Kidney capillary endothelial cell (primary cell): ENCODE measurements around the gene RECQL.
"Not testable (repeated sequence)": the region's sequence is repeated elsewhere in the genome, so short reads cannot be mapped to it uniquely, and the experiment has no call there.

Experiments
- DNase-seq: peaks from one replicate; pipeline ENCODE4 v3.0.0-alpha.2; 2018; ENCODE audit warnings: low spot score

RECQL gene

DNA sequence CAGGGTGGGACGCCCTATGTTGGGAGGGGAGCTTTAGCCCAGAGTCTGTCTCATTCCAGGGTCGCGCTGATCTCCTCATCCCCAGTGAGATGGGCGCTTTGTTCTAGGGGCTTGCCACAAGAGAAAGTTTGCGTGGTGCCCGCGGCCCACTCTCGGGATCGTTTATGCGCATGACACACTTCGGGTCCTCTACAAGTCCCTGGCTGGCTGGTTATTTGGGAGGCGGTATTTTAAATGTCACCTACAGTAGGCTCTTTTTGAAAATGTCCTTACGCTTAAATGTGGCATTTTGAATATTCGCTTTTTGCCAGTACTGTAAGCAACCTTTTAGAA, 695 bp upstream of the RECQL start:
- DNase-seq: peak; percentile 23

DNA sequence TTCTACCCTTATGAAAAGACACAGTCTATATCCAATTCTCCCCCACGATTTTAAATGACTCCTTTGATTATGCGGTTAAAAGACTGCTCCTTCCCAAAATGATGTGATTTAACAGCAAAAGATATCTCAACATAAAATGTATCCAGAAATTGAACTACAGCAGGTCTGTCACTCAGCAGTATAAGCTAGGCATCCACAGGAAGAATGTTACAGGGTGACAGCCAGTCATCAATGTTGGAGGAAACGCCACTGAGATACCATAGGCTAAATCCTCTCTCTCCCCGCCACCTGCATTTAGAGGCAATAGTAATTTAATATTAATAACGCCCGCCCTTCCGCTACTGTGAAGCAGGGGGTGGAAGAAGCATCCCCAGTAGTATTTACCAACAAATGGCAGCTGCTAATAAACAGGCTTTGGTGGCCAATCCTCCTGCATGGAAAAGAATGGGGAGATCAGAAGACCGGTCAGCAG, 613 bp downstream of the RECQL start:
- no peak for DNase-seq

DNA sequence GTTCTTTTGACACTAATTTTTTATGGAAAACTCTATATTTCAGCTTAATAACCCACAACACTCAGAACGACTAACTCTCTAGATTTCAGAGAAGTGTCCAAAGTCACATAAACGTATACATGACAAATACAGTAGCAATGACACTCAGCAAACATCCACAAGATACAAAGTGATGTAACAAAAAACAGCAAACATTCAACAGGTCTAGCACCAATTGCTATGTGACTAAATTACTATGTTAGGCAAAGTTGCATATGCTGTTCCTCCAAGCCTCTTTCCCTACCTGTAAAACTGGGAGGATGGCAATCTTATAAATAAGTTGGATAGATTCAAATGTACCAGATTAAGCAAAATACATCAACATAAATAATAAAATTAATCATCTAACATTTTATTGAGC, 1.7 kb downstream of the RECQL start:
- DNase-seq: no peak

DNA sequence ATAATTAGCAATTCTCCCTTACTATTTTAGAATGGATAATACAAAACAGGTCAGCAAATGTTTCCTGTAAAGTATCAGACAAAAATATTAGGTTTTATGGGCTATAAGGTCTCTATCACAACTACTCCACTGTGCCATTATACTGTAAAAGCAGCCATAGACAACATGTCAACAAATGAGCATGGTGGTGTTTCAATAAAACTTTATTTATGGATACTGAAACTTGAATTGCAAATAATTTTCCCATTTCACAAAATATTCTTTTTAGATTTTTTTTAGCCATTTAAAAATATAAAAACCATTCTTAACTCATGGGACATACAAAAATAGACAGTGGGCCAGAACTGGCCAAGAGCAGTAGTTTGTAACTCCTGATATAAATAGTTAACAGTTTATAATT, 15.4 kb downstream of the RECQL start:
- DNase-seq: no peak

DNA sequence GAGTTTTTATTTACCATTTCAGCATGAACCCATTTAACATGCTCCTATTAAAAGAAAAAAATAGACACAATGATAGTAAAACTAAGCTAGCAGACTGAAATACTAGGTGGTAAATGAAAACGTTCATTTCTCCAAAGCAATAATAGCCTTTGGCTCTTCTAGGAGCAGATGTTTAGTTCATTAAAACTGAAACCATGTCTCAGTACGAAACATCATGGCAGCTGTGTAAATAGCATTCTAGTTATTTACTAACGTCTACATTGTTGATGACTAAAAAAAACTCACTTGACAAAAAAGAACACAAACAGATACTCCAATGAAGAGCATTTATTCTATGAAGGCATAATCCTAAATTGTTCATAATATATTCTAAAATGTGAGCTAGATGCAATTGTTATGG, 17.9 kb downstream of the RECQL start:
- no peak for DNase-seq

DNA sequence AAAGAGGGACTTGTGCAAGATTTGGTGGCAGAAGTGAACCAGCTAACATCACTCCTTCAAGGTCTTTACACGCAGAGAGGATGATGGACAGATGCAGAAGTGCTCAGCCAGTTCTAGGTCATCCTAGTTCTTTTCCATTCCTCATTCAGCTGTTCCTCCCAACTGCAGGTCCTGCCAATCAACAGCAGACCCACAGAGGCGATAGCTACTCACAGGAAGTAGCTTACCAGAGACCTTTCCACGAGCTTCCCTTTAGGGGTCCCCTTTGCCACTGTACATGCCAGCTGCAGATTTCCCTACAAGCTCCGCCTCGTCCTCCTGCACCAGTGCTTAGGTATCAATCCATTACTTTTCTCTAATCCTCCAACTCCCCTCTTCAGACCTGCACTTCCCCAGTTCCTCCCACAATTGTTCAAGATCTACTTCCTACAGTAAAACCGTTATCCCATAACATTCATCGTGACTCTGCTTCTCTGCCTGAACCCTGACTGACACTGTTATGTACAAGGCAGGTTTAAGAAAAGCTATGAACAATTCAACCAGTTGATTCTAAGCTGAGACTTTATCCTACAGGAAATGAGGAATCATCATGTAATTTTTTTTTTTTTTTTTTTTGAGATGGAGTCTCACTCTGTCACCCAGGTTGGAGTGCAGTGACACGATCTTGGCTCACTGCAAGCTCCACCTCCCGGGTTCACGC, 22.5 kb downstream of the RECQL start:
- peak; percentile 13 for DNase-seq

DNA sequence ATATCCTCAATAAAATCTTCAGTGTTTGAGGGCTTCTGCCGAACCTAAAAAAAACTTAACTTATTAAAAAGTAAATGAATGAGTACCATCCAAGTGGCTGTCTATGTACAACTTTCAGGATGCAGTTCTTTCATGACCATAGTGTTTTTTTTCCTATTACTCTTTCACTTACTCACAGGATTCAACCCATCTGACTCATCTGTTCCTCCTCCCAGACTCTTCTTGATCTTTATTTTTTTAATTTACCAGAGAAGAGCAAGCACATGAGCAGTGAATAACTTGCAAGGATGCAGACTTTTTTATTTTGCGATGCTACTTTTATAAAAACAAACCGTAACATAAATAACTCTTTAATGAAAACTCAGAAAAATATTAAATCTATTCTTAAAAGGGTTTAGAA, 24.5 kb downstream of the RECQL start:
- DNase-seq: no peak

DNA sequence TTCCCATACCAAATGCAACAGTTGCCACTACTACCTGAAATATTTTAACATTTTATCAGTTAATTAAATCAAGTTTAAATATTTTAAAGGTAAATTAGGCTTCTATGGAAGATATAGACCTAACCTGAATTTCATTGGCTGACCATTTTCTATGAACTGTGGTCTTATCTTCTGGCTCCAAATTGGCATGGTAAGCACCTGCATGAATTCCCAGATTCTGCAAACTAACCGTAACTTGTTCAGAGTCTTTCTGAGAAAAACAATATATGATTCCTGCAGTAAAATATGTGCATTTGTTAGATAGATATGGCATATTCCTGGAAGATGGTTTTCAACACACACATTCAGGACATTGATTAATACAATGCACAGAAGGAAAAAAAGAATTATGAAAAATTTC, 25.9 kb downstream of the RECQL start:
- no peak for DNase-seq

DNA sequence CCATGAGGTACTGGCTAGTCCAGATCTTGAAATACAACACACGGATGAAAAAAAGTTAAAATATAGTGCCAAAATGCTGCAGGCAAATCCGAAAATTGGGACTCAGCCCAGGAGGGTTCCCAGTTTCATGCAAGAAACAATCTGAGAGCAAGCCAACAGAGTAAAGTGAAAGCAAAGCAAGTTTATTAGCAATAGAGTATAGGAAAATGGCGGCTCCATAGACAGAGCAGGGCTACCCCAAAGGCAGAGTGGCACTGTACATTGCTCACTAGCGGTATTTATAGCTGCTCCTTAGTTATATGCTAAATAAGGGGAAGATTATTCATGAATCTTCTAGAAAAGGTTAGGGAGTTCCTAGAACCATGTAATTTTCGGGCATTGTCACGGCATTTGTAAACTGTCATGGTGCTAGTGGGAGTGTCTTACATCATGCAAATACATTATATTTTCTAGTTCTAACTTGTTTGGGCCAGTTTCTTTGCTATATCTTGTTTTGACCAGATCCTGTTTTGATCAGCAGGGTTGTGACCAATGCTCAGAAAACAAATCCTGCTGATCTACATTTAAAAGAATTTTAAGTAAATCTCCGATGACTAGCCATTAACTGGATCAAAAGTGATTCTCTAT, 29.1 kb downstream of the RECQL start:
- no peak for DNase-seq

DNA sequence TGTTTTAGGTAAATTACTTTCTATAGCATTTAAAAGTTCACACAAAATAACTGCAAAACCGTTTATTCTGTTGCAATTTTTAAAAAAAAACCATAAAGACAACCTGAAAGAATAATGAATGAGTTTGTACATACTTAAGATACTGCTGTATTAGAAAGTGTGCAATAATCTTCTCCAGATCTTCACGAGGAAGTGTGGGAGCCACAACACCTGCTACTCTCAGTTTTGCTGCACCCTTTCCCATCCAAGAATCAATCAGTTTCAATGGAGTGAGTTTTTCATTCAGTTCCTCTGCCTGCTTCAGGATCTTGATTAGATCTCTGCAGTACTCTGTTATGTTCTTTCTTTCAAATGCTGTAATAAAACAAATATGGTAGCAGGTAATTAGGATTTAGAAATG, 30.1 kb downstream of the RECQL start:
- DNase-seq: no peak

DNA sequence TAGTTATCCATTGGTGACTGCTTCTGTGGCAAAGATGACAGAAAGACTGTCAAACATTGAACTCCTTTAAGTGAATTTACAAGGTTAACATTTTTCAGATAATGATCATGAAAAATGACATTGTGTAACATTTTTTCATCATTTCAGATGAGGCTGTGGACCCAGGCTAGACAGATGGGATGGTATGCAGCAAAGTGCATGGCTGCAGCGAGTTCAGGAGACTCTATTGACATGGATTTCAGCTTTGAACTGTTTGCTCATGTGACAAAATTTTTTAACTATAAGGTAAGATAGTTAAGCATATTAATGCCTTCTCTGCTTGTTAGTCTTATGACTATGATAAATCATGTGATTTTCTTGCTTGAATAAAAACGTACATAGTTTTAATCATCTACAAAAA, 34.1 kb downstream of the RECQL start:
- not testable (repeated sequence) for DNase-seq

DNA sequence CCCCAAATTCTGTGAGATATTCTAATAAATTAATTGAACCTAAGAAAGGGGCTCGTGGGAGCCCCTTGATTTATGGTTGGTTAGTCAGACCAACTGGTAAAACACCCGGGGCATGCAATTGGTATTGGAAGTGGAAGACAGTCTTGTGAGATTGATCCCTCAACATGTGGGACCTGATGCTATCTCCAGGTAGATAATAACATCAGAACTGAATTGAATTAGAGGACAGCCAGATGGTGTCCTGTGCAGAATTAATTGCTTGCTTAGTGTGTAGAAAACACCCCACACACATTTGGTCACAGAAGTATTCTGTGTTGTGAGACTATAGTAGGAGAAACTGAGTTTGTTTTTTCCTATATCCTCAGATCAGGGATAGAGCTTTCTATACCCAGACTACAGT, 42.0 kb downstream of the RECQL start:
- no peak for DNase-seq

DNA sequence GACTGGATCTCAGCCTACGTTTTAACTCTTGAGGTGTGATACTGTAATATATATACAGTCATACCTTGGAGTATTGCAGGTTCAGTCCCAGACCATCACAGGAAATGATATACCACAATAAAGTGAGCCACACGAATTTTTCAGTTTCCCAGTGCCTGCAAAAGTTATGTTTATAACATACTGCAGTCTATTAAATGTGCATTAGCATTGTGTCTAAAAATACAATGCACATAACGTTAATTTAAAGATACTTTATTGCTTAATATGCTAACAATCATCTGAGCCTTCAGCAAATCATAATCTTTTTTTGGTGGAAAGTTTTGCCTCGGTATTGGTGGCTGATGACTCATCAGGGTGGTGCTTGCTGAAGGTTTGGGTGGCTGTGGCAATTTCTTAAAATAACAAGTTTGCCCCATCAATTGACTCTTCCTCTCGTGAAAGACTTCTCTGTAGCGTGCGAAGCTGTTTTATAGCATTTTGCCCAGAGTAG, 45.1 kb downstream of the RECQL start:
- no peak for DNase-seq

DNA sequence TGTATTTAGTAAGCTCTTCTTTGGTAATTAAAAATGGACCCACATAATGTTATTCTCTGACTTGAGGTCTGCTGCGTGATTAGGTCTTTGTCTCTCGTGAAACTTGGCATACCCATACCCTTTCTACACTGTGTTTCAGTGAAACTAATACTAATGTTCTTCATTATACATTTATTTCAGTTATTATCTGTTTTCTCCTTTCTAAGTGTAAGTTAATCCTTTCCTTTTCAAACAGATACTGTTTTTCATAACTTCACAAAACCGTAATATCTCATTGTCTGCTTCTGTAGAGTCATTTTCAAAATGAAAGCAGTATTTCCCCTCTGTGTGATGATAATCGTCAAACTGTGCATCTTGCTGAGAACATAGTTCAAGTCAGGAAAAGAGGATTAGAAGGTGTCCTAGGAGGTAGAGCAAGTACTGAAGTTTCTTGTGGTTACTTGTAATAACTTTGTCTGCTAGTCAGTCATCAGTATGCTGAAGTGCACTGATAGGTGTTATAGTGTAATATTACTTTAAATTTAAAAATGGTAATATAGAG, 48.1 kb downstream of the RECQL start:
- no peak for DNase-seq

DNA sequence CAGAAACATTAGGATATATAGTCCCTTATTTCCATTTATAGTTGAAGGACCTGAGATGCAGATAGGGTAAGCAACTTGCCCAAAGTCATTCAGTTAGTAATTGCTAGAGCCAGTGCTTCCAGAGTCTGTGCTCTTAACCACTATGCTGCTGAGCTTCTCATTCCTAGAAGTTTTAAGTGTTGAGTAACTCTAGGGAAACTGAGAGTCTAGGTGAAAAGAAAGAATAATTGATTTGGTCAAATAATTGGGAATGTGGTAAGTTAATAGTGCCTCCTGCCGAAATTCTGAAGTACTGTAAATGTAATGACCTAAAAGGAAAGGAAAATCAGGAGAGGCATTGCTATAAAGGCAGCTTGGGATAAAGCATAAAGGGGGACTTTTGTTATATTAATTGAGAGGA, 49.9 kb downstream of the RECQL start:
- no peak for DNase-seq

DNA sequence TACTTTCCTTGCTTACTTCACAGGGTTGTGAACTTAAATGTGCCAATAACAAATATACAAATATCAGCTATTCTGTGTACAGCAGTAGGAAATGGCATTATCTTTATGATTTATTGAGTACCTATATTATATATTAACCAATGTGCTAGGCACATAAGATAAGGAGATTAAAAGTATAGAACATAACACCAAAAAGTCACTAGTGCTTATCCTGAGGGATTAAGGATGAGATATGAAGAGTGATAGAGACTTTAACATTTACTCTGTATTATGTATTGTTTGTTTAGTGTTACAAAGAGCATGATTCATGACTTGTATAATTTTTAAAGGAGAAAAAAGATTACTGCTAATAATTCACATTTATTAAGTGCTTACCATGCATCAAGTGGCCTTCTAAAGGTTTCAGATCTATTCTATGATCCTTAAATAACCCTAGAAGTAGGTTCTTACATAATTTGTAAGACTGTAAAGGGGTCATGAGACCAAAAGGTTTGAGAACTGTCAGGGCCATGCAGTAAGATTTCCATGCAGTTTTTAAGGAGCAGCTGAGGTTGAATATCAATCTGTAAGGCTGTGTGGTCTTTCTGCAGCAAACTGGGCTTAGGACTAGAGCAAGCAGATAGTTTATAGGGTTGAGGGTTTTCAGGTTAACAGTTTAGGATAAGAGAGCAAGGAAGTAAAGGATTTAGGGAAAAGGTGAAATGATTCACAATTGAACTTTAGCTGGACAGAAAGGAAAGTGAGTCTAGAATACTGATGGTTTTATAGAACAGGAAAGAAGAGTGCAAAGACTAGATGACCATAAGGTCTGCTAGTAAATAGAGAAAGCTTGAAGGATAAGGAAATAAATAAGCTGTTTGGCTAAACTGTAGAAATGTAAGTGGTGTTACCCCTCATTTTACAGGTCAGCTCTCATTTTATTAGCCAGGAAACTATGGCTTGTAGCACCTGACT, 57.0 kb downstream of the RECQL start:
- no peak for DNase-seq

DNA sequence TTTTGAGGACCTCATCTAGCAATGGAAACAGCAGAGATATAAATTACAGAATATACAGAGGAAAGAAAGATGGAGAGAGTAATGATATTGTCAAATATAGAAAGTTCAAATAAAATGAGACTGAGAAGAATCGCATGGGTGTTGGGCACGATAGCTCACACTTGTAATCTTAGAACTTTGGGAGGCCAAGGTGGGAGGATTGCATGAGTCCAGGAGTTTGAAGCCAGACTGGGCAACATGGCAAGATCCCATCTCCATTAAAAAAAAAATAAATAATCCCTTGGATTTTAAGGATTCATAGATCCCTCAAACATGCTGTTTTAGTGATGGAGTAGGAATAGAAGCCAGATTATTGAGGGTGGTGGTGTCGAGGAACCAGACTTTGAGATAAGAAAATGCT, 62.1 kb downstream of the RECQL start:
- DNase-seq: no peak

DNA sequence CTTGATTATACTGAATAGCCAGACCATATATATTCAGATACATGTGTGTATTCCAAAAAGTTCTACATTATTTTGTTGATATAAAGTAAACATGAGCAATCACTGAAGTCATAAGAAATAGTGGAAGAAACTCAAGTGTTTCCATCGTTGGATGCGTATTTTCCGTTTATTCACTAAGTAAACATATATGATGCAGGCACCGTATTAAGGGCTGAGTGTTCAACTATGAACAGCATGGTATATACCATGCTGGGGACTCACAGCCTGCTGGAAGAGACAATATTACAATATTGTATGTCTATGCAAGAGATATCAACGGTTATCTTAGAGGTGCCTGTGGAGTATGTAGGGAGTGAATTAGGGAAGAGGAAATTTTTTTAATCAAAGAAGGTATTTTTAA, 62.8 kb downstream of the RECQL start:
- no peak for DNase-seq

DNA sequence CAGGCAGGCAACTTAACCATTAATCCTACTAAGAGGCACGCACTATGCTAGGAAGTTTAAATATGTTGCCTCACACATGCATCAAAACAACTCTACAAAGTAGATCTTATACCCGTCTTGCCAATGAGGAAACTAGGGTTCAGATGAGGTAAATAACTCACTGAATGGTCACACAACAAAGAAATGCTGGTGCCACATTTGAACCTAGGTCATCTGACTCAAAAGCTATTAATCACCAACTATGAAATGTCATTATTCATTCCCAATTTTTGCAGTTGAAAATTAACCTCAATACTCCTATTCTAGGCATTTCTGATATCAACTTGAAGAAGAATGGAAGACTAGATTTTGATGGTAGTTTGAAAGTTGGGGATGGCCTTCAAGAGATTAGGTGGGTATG, 66.7 kb downstream of the RECQL start:
- no peak for DNase-seq

DNA sequence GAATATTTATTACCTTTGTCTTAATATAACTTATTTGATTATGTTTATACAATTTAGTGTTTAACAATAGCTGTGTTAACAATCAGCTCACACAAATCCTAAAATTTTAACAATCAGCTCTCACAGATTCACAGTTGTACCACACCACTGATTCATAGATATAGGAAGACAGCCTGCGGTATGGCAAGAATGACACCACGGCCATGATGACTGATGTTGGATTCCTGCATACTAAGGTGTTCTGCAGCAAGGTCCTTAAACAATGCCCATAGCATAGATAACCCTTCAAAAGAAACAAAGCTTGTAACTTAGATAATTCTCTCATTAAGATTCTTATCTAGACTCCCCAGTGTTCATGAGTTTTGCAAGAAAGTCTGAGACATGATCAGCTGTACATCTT, 67.9 kb downstream of the RECQL start:
- DNase-seq: no peak

DNA sequence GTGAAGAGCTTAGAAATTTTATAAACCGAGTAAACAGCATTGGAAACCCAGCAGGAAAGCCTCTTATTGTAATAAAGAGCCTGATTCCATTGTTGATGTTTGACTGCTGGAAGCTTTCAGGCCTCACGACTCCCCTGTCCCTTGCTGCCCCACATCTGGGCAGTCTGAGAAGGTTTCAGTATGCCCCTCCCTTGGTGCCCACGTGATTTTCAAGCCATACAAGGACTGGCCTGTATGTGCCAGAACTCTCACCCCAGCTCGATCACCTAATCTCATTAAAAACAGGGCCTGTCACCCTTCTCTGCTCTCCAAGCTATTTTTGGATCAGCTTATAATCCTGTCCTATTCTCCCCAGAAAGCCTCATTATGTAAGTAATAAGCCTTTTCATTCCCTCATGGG, 71.4 kb downstream of the RECQL start:
- no peak for DNase-seq

DNA sequence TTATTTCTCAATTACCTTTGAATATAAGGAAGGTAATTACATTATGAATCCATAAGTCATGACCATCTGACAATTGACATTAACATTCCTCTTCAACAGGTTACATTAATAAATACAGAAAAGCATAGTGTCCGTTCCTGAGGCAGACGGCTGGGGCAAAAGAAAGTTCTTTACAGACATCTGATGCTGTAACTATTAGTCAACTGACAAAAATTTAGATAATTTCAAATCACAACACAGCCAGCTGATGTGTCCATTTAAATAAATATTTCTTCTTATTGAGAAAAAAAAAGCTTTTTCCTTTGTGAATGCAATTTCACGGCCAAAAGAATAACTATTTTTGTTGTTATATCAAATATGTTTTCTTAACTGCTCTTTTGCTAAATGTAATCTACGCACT, 73.2 kb downstream of the RECQL start:
- no peak for DNase-seq
